Measurements from ENCODE around the gene KCNQ1.

- no peak for TF ChIP-seq CTCF (IDR thresholded peaks at IDR 0.05; ENCODE audit: poor library complexity, severe bottlenecking)
- TF ChIP-seq REST (IDR thresholded peaks at IDR 0.05; ENCODE audit: borderline replicate concordance): no peak
- TF ChIP-seq POLR2AphosphoS5 (IDR thresholded peaks at IDR 0.05): no peak
- no peak for TF ChIP-seq SMC3 (conservative IDR thresholded peaks at IDR 0.05; ENCODE audit: poor library complexity)
Observed at GRCh38 chr11:2837096-2837601, 392.3 kb downstream of the KCNQ1 start.

Data from neural cell (in vitro differentiated cells).